DMS153 (cell line): Measurements from ENCODE around the gene SDHAF3.
"Not testable (repeated sequence)": the region's sequence is repeated elsewhere in the genome, so short reads cannot be mapped to it uniquely, and the experiment has no call there.

ENCODE experiments used
- DNase-seq: peaks from one replicate; lab custom pipeline; 2025; lab: John Stamatoyannopoulos, UW

Gene SDHAF3

DNA sequence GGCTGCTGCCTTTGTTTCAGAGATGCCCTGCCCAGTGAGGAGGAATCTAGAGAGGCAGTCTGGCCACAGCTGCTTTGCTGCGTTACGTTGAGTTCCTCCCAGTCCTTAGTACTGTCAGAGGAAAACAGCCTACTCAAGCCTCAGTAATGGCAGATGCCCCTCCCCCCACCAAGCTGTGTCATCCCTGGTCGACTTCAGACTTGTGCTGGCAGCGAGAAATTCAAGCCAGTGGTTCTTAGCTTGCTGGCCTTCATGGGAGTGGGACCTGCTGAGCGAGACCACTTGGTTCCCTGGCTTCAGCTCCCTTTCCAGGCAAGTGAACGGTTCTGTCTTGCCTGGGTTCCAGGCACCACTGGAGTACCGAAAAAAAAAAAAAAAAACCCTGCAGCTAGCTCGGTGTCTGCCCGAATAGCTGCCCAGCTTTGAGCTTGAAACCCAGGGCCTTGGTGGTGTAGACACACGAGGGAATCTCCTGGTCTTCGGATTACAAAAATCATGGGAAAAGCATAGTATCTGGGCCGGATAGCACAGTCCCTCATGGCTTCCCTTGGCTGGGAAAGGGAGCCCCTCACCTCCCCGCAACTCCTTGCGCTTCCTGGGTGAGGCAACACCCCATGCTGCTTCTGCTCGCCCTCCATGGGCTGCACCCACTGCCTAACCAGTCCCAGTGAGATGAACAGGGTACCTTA, 9.1 kb downstream of the SDHAF3 start:
- DNase-seq: no peak

GRCh38 chr7:97128736-97129135, 11.2 kb downstream of the SDHAF3 start:
- DNase-seq: no peak

DNA sequence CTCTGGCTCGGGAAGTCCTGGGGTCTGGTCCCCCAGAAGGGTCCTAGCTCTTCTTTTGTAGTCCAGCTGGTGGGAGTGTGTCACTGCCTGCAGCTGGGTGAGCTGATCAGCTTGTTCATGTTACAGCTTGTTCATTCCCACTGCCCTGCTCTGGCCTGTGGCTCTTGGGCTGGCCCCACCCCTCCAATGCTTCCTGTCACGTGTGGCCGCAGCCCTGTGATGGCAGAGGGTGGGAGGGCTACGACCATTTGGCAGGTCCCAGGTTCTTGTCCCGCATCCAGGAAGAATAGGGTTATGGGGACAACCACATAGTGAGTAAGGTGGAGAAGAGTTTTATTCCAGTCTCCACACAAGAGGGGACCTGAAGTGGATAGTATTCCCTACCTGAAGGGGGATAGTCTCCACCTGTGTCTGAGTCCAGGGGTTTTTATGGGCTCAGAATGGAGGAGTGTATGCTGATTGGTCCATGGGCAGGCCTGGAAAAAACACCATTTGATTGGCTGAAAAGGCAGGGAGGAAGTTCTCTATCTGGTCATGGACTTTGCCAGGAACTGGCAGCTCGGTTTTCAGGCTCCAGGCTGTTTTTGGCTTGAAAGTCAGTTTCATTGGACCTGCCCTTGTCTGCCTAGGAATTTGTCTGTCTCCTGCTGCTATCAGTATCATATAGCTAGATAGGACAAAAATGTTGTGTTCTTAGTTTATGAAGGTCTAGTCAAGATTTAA, 13.1 kb downstream of the SDHAF3 start:
- DNase-seq: no peak

DNA sequence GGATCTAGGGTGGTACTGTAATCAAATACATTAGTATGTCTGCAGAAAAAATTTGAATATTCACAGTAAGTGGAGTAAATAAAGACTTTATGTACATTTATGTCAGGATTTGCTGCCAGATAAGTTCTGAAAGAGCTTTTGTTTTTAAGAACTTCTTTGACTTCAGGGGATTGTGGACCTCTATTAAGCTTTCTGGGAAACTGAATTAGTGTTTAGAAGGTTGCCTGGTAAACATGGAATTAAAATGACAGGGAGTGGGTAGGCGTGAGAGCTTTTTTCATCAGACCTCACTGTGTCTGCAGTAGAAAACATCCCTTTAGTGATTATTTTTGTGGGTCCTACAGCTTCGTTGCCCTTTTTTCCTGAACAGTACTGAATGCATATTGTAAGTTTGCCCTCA, 15.7 kb downstream of the SDHAF3 start:
- DNase-seq: no peak

- no peak for DNase-seq
Observed at GRCh38 chr7:97138830-97139229, 21.3 kb downstream of the SDHAF3 start.

DNA sequence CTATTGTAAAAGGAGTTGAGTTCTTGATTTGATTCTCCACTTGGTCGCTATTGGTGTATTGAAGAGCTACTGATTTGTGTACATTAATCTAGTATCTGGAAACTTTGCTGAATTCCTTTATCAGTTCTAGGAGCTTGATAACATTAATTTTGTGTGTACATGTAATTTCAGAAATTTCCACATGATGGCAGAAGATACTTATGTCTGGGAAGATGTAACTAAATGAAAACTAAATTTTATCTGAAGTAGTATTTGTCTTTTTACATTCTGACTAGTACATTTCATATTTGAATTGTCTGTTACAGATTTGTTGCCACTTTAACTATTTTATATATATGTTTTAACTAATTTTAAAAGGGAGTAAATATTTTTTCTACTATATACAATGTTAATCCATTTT, 27.6 kb downstream of the SDHAF3 start:
- DNase-seq: peak; percentile 11

DNA sequence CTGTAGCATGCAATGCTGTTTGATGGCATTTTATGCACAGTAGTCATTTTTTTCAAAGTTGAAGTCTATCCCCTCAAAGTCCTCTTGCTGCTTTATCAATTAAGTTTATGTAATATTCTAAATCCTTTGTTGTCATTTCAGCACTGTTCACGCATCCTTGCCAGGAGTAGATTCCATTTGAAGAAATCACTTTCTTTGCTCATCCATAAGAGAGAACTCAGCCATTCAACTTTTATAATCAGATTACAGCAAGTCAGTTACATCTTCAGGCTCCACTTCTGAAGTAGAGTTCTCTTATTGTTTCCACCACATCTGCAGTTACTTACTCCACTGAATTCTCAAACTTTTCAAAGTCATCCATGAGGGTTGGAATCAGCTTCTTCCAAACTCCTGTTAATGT, 32.3 kb downstream of the SDHAF3 start:
- DNase-seq: no peak

DNA sequence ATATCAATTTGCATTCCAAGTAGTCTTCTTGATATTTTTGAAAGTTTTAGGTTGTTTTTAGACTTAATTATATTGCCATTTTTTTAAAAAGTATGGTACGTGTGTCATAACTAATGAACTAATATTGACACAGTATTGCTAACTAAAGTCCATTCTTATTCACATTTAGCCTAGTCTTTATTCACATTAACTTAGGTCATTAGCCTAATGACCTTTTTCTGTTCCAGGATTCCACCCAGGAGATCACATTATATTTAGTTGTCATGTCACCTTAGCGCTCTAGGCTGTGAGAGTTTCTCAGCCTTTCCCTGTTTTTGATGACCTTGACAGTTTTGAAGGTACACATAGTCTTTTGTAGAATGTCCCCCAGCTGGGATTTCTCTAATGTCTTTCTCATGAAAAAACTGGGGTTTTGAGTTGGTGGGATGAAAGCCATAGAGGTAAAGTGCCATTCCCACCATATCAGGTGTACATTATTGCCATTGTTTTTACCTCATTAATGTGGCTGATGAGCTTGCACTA, 38.5 kb downstream of the SDHAF3 start:
- DNase-seq: no peak

- DNase-seq: not testable (repeated sequence)
Observed at GRCh38 chr7:97159984-97160383, 42.5 kb downstream of the SDHAF3 start.

DNA sequence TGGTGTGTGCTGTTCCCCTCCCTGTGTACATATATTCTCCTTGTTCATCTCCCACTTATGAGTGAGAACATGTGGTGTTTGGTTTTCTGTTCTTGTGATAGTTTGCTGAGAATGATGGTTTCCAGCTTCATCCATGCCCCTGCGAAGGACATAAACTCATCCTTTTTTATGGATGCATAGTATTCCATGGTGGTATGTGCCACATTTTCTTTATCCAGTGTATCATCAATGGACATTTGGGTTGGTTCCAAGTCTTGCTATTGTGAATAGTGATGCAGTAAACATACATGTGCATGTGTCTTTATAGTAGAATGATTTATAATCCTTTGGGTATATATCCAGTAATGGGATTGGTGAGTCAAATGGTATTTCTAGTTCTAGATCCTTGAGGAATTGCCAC, 44.1 kb downstream of the SDHAF3 start:
- not testable (repeated sequence) for DNase-seq

- no peak for DNase-seq
Observed at GRCh38 chr7:97166308-97166707, 48.8 kb downstream of the SDHAF3 start.

DNA sequence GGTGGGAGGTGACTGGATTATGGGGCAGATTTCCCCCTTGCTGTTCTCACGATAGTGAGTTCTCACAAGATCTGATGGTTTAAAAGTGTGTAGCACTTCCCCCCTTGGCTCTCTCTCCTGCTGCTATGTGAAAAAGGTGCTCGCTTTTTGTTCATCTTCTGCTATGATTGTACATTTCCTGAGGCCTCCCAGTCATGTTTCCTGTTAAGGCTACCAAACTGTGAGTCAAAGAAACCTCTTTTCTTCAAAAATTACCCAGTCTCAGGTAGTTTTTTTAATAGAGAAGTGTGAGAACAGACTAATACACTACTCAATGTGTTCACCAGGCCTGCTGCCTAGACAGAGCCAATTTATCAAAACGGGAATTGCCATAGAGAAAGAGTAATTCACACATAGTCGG, 49.7 kb downstream of the SDHAF3 start:
- DNase-seq: no peak

- no peak for DNase-seq
Observed at GRCh38 chr7:97167749-97168148, 50.3 kb downstream of the SDHAF3 start.

- no peak for DNase-seq
Observed at GRCh38 chr7:97174303-97174702, 56.8 kb downstream of the SDHAF3 start.

- peak; percentile 33 for DNase-seq
Observed at GRCh38 chr7:97179454-97180104, 62.1 kb downstream of the SDHAF3 start.

- DNase-seq: no peak
Observed at GRCh38 chr7:97187067-97187466, 69.6 kb downstream of the SDHAF3 start.

- DNase-seq: not testable (repeated sequence)
Observed at GRCh38 chr7:97196174-97196573, 78.7 kb downstream of the SDHAF3 start.

- DNase-seq: no peak
Observed at GRCh38 chr7:97198596-97198995, 81.1 kb downstream of the SDHAF3 start.

DNA sequence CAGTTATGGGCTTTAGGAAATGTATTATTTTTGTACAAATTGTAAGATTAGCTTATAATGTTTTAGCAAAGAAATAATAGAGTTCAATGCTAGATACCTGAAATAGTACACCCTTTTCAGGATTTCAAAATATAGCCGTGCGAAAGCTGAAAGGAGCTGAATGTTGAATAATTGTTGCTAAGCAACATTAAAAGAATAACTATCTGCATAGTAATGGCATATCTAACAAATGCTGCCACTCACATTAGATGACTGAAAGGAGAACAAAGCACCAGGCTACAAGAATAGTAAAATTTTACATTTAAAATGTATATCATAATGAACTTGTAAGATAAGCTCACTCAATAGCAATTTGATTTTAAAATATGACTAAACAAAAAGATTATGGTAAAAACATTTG, 82.5 kb downstream of the SDHAF3 start:
- no peak for DNase-seq

GRCh38 chr7:97203957-97204356, 86.5 kb downstream of the SDHAF3 start:
- DNase-seq: no peak

GRCh38 chr7:97204821-97205220, 87.3 kb downstream of the SDHAF3 start:
- DNase-seq: no peak

DNA sequence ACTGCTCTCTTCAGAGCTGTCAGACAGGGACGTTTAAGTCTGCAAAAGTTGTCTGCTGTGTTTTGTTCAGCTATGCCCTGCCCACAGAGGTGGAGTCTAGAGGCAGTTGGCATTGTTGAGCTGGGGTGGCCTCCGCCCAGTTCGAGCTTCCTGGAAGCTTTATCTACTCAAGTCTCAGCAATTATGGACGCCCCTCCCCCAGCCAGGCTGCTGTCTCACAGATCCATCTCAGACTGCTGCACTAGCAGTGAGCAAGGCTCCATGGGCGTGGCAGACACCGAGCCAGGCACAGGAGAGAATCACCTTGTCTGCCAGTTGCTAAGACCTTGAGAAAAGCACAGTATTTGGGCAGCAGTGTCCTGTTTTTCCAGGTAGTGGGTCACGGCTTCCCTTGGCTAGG, 98.1 kb downstream of the SDHAF3 start:
- DNase-seq: peak; percentile 47

GRCh38 chr7:97218767-97219166, 101.3 kb downstream of the SDHAF3 start:
- DNase-seq: no peak
